Aorta (tissue), 5 donors: ENCODE data around the gene HHIP. TPM values are rescaled to one million over a fixed set of nuclear protein-coding genes. Genes with fewer than 3 reads are reported as not detected.

ENCODE experiments used
- ATAC-seq: fragments of 200-7000 bp; cut with Tn5 transposase; one replicate; pipeline ENCODE4 v1.9.1; 2022; ENCODE audit warnings: moderate library complexity; ENCODE audit not compliant: low FRiP score
- DNase-seq, 2 donors: peaks; one replicate each; pipeline ENCODE4 v3.0.0-alpha.2; 2020
- H3K27ac ChIP-seq, 2 donors: one replicate each; pipeline ENCODE4 v1.5.1; 2013; ENCODE audit warnings: low read length in 2 of 2, mild to moderate bottlenecking in 2 of 2, moderate library complexity in 2 of 2, control low read depth in 1 of 2, inconsistent platforms in 1 of 2, low read depth in 1 of 2
- H3K27me3 ChIP-seq, 2 donors: one replicate each; pipeline ENCODE4 v1.6.1; 2013; ENCODE audit warnings: control low read depth in 1 of 2, low read length in 1 of 2, mild to moderate bottlenecking in 1 of 2, moderate library complexity in 1 of 2; ENCODE audit not compliant: insufficient read depth in 2 of 2, control insufficient read depth in 1 of 2
- H3K36me3 ChIP-seq, 2 donors: one replicate each; pipeline ENCODE4 v1.6.1; 2013; ENCODE audit warnings: control low read depth in 1 of 2, low read length in 1 of 2, mild to moderate bottlenecking in 1 of 2; ENCODE audit not compliant: insufficient read depth in 2 of 2, control insufficient read depth in 1 of 2
- H3K4me1 ChIP-seq, 2 donors: one replicate each; pipeline ENCODE4 v1.6.1; 2013; ENCODE audit warnings: low read length in 2 of 2, control low read depth in 1 of 2, mild to moderate bottlenecking in 1 of 2, moderate library complexity in 1 of 2; ENCODE audit not compliant: insufficient read depth in 2 of 2, control insufficient read depth in 1 of 2
- H3K4me3 ChIP-seq, 2 donors: one replicate each; pipeline ENCODE4 v1.5.1; 2013; ENCODE audit warnings: low read length in 2 of 2, control low read depth in 1 of 2, mild to moderate bottlenecking in 1 of 2
- H3K9me3 ChIP-seq: one replicate; pipeline ENCODE4 v1.6.1; 2013; ENCODE audit warnings: mild to moderate bottlenecking, low read length; ENCODE audit not compliant: control insufficient read depth
- WGBS, 2 donors: extraction: QIAGEN DNeasy Blood & Tissue Kit; methylation state at CpG; one replicate each; pipeline ENCODE4 v1.1.7; 2013; 5-methylcytosine and 5-hydroxymethylcytosine counted together
- intact Hi-C, 2 donors: fragments of 100-400 bp; cut with DNase I; formaldehyde crosslinking; loops; one replicate each; pipeline versions ENCODE4 v1.14.2 to v1.15.0; 2022
- polyA plus RNA-seq, 2 donors: library from polyadenylated mRNA; stranded (reverse); fragments of 200-250 nt; gene quantifications; one replicate each; pipeline ENCODE4 v1.2.3, GENCODE V29; 2013
- total RNA-seq, 2 donors: library from RNA; stranded (reverse); fragmentation: NEBNext Ultra II Directional; extraction: Animal tissue kit (Norgen Biotek cat#: 25700); gene quantifications; one replicate each; pipeline ENCODE4 v1.2.1, GENCODE V29; 2021
- donor health status: healthy with polysubstance abuse.
- donor health status: Bipolar disorder and iron deficiency.
- donor health status: DM: no; HTN: no; CAD: no.
- donor health status: DM: no; HTN: no; CAD: no.
- donor health status: DM: yes; HTN: yes; CAD: no.

Gene HHIP
- total and polyA plus RNA-seq, 4 donors: 0.03 to 1.6 (median 0.03) TPM; not detected in 1

DNA sequence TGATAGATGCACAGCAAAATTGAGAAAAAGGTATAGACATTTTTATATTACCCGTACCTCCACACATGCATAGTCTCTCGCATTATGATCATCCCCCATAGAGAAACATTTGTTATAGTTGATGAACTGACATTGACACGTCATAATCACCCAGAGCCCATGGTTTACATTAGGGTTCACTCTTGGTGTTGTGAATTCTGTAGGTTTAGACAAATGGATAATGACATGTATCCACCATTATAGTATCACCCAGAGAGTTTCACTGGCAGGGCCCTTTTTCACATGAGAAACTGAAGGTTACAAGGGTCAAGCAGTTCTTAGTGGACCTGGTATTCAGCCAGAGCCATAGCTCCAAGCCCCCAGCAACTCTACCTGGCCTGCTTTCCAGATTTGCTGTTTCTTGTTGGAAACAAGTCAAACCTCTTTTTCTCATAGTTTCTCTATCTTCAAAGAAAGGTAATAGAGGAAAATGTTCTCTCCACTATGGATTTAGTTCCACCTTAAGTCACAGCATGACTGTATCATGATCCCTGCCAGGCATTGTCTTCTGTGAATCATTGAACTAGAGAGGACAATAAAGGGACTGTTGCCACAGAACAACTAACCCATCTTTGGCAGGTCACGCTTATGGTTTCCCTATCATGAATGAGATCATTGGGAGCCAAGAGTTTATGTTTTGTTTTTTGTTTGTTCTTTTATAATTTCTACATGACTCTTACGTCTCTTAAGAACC is 64.0 kb downstream of the HHIP start:
- H3K27ac ChIP-seq: no peak overlapping the region
- H3K9me3 ChIP-seq: no peaks in the 10 kb centered on the region
- no peaks in the 10 kb centered on the region for H3K27me3 ChIP-seq
- ATAC-seq (no peak), DNase-seq (no peak)
- no peaks in the 10 kb centered on the region for H3K4me1 ChIP-seq
- no peak overlapping the region for H3K4me3 ChIP-seq
- 91 to 94% methylated on average over 5 of the region's 5 CpGs for WGBS, 2 donors
- intact Hi-C loops: no loop called here
- no peaks in the 10 kb centered on the region for H3K36me3 ChIP-seq

DNA sequence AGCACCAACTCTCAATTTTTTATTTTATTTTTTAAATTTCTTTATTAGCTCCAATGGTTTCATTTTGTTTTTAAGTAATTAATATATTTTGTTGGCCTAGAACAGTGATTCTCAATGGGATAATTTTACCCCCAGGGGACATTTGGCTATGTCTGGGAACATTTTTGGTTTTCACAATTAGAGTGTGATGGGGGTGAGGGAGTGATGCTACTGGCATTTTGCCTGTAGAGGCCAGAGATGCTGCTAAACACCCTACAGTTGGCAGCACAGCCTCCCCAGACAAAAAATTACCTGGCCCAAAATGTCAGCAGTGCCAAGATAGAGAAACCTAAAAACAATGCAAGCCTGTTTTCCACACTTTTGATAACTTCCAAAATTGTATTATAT is 64.6 kb downstream of the HHIP start:
- Histone ChIP-seq H3K4me3 (no peak overlapping the region), H3K27ac (no peak overlapping the region), H3K9me3 (no peaks in the 10 kb centered on the region), H3K27me3 (no peaks in the 10 kb centered on the region), H3K36me3 (no peaks in the 10 kb centered on the region), H3K4me1 (no peaks in the 10 kb centered on the region)
- ATAC-seq (no peak), DNase-seq (no peak)
- intact Hi-C loops: no loop called here

DNA sequence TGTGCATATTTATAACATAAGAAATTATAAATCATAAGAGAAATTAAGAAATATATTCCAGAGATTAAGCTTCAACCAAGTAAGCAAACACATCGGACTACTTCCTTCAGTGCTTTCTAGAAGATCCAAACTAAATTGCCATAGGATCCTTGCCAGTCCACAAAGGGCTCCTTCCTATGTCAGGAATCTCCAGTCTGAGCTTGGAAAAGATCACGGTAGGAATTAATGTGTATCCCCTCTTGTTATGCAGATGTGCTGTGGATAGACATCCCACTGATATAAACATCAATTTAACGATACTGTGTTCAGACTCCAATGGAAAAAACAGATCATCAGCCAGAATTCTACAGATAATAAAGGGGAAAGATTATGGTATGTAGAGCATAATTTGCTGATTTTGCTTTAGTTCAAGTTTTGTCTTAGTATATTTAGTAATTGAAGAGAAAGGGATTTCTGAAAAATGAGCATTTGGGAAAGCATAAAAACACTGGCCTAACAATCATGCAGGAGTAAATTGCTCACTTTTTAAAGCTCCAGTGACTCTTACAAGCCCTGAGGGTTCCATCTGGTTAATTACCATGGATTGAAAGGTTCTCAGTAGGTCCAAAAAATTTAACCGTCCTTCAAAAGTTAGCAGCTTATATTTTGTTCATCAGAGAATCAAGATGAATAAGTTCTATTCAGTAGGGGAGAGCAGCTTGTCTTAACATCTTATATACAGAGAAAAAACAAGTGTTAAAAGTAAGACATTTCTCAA is 65.9 kb downstream of the HHIP start:
- Histone ChIP-seq H3K36me3 (no peaks in the 10 kb centered on the region), H3K4me1 (no peaks in the 10 kb centered on the region), H3K4me3 (no peak overlapping the region), H3K9me3 (no peaks in the 10 kb centered on the region), H3K27me3 (no peaks in the 10 kb centered on the region), H3K27ac (no peak overlapping the region)
- no peak for ATAC-seq
- 82 to 89% methylated on average over 4 of the region's 4 CpGs for WGBS, 2 donors
- no peak for DNase-seq
- intact Hi-C loops: no loop called here

DNA sequence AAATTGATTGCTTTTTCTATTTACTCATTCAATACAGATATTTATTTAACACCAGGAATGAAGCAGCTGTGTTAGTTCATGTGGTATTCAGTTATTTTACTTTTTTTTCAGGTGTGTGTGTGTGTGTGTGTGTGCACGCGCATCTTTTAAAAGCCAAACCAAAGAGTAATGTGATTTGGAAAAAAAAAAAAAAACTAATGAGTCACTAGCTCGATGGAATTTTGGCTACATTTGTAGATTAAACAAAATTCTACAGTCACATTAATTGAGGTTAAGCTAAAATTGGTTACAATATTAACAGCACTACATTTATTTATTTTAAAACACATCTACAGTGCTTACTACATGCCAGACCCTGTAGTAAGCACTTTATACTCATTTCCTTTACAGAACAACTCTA is 66.8 kb downstream of the HHIP start:
- Histone ChIP-seq H3K27me3 (no peaks in the 10 kb centered on the region), H3K9me3 (no peaks in the 10 kb centered on the region), H3K4me1 (no peaks in the 10 kb centered on the region), H3K27ac (no peak overlapping the region), H3K4me3 (no peak overlapping the region), H3K36me3 (no peaks in the 10 kb centered on the region)
- DNase-seq (no peak), ATAC-seq (no peak)
- 30 to 38% methylated on average over 3 of the region's 3 CpGs for WGBS, 2 donors
- intact Hi-C loops: no loop called here

DNA sequence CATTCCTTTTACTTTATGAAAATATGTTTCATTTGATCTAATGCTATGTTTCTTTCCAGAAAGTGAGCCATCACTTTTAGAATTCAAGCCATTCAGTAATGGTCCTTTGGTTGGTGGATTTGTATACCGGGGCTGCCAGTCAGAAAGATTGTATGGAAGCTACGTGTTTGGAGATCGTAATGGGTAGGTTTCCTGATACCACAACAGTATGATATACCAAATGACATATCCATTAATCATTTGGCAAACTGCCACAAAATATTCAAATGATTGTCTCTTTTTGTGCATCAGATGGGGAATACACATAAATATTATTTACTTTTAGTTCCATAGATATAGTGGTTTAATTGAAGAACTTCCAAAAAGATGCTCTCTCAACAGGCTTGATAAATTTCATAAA is 68.2 kb downstream of the HHIP start:
- DNase-seq: no peak
- intact Hi-C loops: no loop called here
- no peaks in the 10 kb centered on the region for H3K36me3 ChIP-seq
- H3K9me3 ChIP-seq: peaks cover 1% of the 10 kb centered on the region
- H3K4me3 ChIP-seq: no peak overlapping the region
- no peaks in the 10 kb centered on the region for H3K4me1 ChIP-seq
- no peaks in the 10 kb centered on the region for H3K27me3 ChIP-seq
- no peak for ATAC-seq
- 94 to 96% methylated on average over 3 of the region's 3 CpGs for WGBS, 2 donors
- H3K27ac ChIP-seq: no peak overlapping the region

DNA sequence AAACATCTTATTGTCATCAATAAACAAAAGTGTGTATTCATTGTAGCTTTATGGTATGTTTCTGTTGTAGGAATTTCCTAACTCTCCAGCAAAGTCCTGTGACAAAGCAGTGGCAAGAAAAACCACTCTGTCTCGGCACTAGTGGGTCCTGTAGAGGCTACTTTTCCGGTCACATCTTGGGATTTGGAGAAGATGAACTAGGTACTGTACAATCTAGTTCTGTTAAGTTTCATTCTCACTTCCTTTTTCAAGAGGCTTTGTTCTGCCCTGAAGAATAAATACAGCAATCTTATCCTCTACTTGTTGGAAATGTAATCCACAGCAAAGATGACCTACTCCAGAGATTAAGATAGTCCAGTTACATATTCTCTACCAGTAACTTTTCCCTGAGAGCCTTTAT is 69.3 kb downstream of the HHIP start:
- no peaks in the 10 kb centered on the region for H3K4me1 ChIP-seq
- intact Hi-C loops: no loop called here
- no peak overlapping the region for H3K4me3 ChIP-seq
- H3K36me3 ChIP-seq: no peaks in the 10 kb centered on the region
- peaks cover 1% of the 10 kb centered on the region for H3K9me3 ChIP-seq
- DNase-seq (no peak), ATAC-seq (no peak)
- H3K27ac ChIP-seq: no peak overlapping the region
- 92 to 94% methylated on average over 2 of the region's 2 CpGs for WGBS, 2 donors
- H3K27me3 ChIP-seq: no peaks in the 10 kb centered on the region

DNA sequence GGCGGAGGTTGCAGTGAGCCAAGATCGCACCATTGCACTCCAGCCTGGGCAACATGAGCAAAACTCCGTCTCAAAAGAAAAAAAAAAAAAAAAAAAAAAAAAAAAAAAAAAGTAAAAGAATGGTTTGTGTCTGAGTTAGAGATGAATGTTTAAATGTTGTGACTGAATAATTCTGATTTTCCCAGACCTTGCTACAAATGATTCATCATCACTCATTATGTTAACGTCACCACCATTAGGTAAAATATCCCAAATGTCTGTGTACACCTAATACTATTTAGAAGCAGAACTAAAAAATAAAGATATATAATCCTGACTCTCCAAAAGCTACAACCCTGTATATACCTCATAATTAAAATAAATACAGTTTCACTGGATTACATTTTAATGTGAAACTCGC is 70.8 kb downstream of the HHIP start:
- H3K36me3 ChIP-seq: no peaks in the 10 kb centered on the region
- ATAC-seq (no peak), DNase-seq (no peak)
- WGBS, 2 donors: 88 to 90% methylated on average over 5 of the region's 5 CpGs
- intact Hi-C loops: no loop called here
- no peak overlapping the region for H3K27ac ChIP-seq
- peaks cover 1% of the 10 kb centered on the region for H3K9me3 ChIP-seq
- H3K4me1 ChIP-seq: no peaks in the 10 kb centered on the region
- H3K27me3 ChIP-seq: no peaks in the 10 kb centered on the region
- no peak overlapping the region for H3K4me3 ChIP-seq

DNA sequence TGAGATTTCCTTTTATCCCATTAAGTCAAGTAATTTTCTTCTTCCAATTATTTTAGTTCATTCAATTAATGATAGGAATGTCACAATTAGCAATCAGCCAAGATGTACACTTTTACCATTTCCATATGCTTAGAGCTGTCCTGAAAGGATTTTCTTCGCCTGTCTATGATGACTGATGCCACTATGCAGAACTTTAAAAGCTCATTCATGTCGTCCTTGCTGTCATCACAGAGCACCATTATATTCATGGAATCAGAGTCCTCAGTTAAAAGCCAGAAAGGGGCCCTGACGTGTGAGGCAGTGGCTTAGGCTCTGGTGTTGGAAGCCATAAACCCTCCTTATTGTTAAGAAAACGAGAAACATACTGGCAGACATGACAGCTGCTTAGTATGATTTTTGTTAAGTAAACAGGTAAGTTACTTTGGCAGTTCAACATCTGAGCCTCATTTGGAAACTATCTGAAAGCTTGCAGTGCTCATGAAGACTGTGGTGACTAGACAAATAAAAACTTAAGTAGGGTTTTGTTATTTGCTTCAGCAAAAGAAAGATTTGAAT is 73.1 kb downstream of the HHIP start:
- H3K27ac ChIP-seq: no peak overlapping the region
- H3K4me3 ChIP-seq: no peak overlapping the region
- intact Hi-C loops: no loop called here
- WGBS, 2 donors: 48 to 58% methylated on average over 4 of the region's 4 CpGs
- H3K4me1 ChIP-seq: no peaks in the 10 kb centered on the region
- no peaks in the 10 kb centered on the region for H3K36me3 ChIP-seq
- ATAC-seq: no peak
- no peak for DNase-seq
- no peaks in the 10 kb centered on the region for H3K27me3 ChIP-seq
- peaks cover 1% of the 10 kb centered on the region for H3K9me3 ChIP-seq

DNA sequence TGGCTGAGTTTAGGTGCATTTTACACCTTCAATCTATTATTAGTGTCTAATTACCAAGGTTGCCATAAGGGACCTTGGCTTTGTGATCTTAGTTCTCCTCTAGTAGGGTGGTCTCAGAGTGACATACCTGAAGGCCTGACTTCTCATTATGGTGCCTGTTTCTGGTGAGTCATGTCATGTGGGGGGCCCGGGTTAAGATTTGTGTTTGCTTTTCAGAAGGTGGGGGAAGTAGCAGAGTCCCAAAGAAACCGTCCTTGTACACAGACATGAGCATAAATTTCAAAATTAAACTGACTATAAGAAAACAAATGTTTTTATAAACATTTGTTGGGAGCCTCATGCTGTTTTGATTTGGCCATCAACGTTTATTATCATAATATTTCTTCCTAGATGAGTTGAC is 74.5 kb downstream of the HHIP start:
- H3K4me1 ChIP-seq: no peaks in the 10 kb centered on the region
- no peak for DNase-seq
- intact Hi-C loops: no loop called here
- H3K4me3 ChIP-seq: no peak overlapping the region
- no peaks in the 10 kb centered on the region for H3K36me3 ChIP-seq
- no peaks in the 10 kb centered on the region for H3K27me3 ChIP-seq
- 48% methylated on average over 3 of the region's 3 CpGs for WGBS, 2 donors
- no peak for ATAC-seq
- H3K9me3 ChIP-seq: peaks cover 1% of the 10 kb centered on the region
- no peak overlapping the region for H3K27ac ChIP-seq
